ENCODE results near the gene HOXD1.

The HOXD1 gene

GRCh38 chr2:176162911-176163671 is 25.4 kb upstream of the HOXD1 start:
- DNase-seq (ENCODE audit: low read depth in 2 of 2): no peak
- H3K4me3 ChIP-seq (replicated peaks in 1 of 2; ENCODE audit: low read depth in 2 of 2, low read length in 2 of 2): no peak overlapping the region
- no peak for TF ChIP-seq CTCF (IDR thresholded peaks at IDR 0.05; ENCODE audit: low read depth, low read length)

- no peak overlapping the region for H3K4me3 ChIP-seq (replicated peaks in 1 of 2; ENCODE audit: low read depth in 2 of 2, low read length in 2 of 2)
- TF ChIP-seq CTCF (IDR thresholded peaks at IDR 0.05; ENCODE audit: low read depth, low read length): no peak
- DNase-seq (ENCODE audit: low read depth in 2 of 2): no peak
Measured at GRCh38 chr2:176163672-176164056, 24.8 kb upstream of the HOXD1 start.

GRCh38 chr2:176164201-176164600 is 24.3 kb upstream of the HOXD1 start:
- TF ChIP-seq CTCF (IDR thresholded peaks at IDR 0.05; ENCODE audit: low read depth, low read length): no peak
- no peak overlapping the region for H3K4me3 ChIP-seq (replicated peaks in 1 of 2; ENCODE audit: low read depth in 2 of 2, low read length in 2 of 2)
- DNase-seq (ENCODE audit: low read depth in 2 of 2): no peak

GRCh38 chr2:176164611-176165369 is 23.7 kb upstream of the HOXD1 start:
- DNase-seq (ENCODE audit: low read depth in 2 of 2): no peak
- no peak for TF ChIP-seq CTCF (IDR thresholded peaks at IDR 0.05; ENCODE audit: low read depth, low read length)

GRCh38 chr2:176165370-176166050 is 23.0 kb upstream of the HOXD1 start:
- TF ChIP-seq CTCF (IDR thresholded peaks at IDR 0.05; ENCODE audit: low read depth, low read length): no peak
- no peak overlapping the region for H3K4me3 ChIP-seq (replicated peaks in 1 of 2; ENCODE audit: low read depth in 2 of 2, low read length in 2 of 2)
- no peak for DNase-seq (ENCODE audit: low read depth in 2 of 2)

More at GRCh38 chr2:176164611-176165369, 23.7 kb upstream of the HOXD1 start:
- no peak overlapping the region for H3K4me3 ChIP-seq (replicated peaks in 1 of 2; ENCODE audit: low read depth in 2 of 2, low read length in 2 of 2)

- DNase-seq (ENCODE audit: low read depth in 2 of 2): no peak
- H3K4me3 ChIP-seq (replicated peaks in 1 of 2; ENCODE audit: low read depth in 2 of 2, low read length in 2 of 2): no peak overlapping the region
- TF ChIP-seq CTCF (IDR thresholded peaks at IDR 0.05; ENCODE audit: low read depth, low read length): no peak
Measured at GRCh38 chr2:176166272-176166671, 22.2 kb upstream of the HOXD1 start.

Measured in cardiac fibroblast (primary cell).